HEK293 (cell line): ENCODE data around the gene DICER1.

Experiments used
- CTCF ChIA-PET: fragments of 350-600 bp; formaldehyde crosslinking; extraction: SDS; loops from one replicate; lab custom pipeline; 2021; ENCODE audit warnings: antibody characterized with exemption; lab: Yijun Ruan, JAX
- POLR2A ChIA-PET: fragments of 300-600 bp; formaldehyde crosslinking; extraction: SDS; loops from one replicate; lab custom pipeline; 2020; ENCODE audit warnings: antibody characterized with exemption, inconsistent platforms; lab: Yijun Ruan, JAX
- H3K27ac ChIP-seq: fragments of 200-500 bp; sonication (Bioruptor generic); 2 replicates; pipeline ENCODE4 v1.5.1; 2014; ENCODE audit warnings: low read depth, low read length, control low read depth, inconsistent platforms; ENCODE audit errors: extremely low read depth
- H3K36me3 ChIP-seq, 2 experiments: fragments of 200-500 bp in 1 of 2; sonication (Bioruptor generic) in 1 of 2; 1 replicate in 1 of 2; 2 replicates in 1 of 2; pipeline ENCODE4 v1.5.1; 2014 to 2017; ENCODE audit warnings: inconsistent platforms in 2 of 2, low read length in 2 of 2; ENCODE audit not compliant: control insufficient read depth in 2 of 2, insufficient read depth in 1 of 2
- H3K4me1 ChIP-seq: fragments of 200-500 bp; sonication (Bioruptor generic); 2 replicates; pipeline ENCODE4 v1.5.1; 2014; ENCODE audit warnings: mild to moderate bottlenecking, low read length, inconsistent platforms; ENCODE audit not compliant: control insufficient read depth, insufficient read depth
- H3K4me3 ChIP-seq: 2 replicates; pipeline ENCODE4 v1.5.1; 2011; ENCODE audit warnings: low read depth, mild to moderate bottlenecking, control low read depth, low read length, moderate library complexity
- H3K9me3 ChIP-seq: fragments of 200-500 bp; sonication (Bioruptor generic); 2 replicates; pipeline ENCODE4 v1.5.1; 2014; ENCODE audit warnings: low read depth, low read length, inconsistent platforms; ENCODE audit not compliant: control insufficient read depth, insufficient read depth
- SCRT2 ChIP-seq: fragments of 450-650 bp; formaldehyde crosslinking; IDR thresholded peaks from 2 replicates; pipeline ENCODE4 v1.5.1; 2016; ENCODE audit warnings: missing biosample characterization, missing genetic modification characterization
- ZFHX2 ChIP-seq: fragments of 450-650 bp; formaldehyde crosslinking; conservative IDR thresholded peaks from 2 replicates; pipeline ENCODE4 v1.5.1; 2016; ENCODE audit warnings: missing biosample characterization, missing genetic modification characterization
- ZNF112 ChIP-seq: fragments of 450-650 bp; formaldehyde crosslinking; IDR thresholded peaks from 2 replicates; pipeline ENCODE4 v1.5.0; 2017; ENCODE audit warnings: missing biosample characterization, missing genetic modification characterization
- ZNF133 ChIP-seq: fragments of 450-650 bp; formaldehyde crosslinking; IDR thresholded peaks from 2 replicates; pipeline ENCODE4 v1.5.1; 2016; ENCODE audit warnings: missing biosample characterization, missing genetic modification characterization
- ZNF16 ChIP-seq: fragments of 450-650 bp; formaldehyde crosslinking; IDR thresholded peaks from 2 replicates; pipeline ENCODE4 v1.5.1; 2016; ENCODE audit warnings: low read depth, missing biosample characterization, missing genetic modification characterization
- ZNF175 ChIP-seq: fragments of 450-650 bp; formaldehyde crosslinking; IDR thresholded peaks from 2 replicates; pipeline ENCODE4 v1.5.1; 2016; ENCODE audit warnings: missing biosample characterization, missing genetic modification characterization
- ZNF280C ChIP-seq: fragments of 450-650 bp; formaldehyde crosslinking; IDR thresholded peaks from 2 replicates; pipeline ENCODE4 v1.5.1; 2016; ENCODE audit warnings: missing biosample characterization, missing genetic modification characterization
- ZNF423 ChIP-seq: fragments of 450-650 bp; formaldehyde crosslinking; IDR thresholded peaks from 2 replicates; pipeline ENCODE4 v1.5.1; 2016; ENCODE audit warnings: missing biosample characterization, missing genetic modification characterization
- ZNF513 ChIP-seq: fragments of 450-650 bp; IDR thresholded peaks from 2 replicates; pipeline ENCODE4 v1.5.1; 2018; ENCODE audit warnings: missing biosample characterization, missing genetic modification characterization
- ZNF549 ChIP-seq: fragments of 450-650 bp; IDR thresholded peaks from 2 replicates; pipeline ENCODE4 v1.5.1; 2018; ENCODE audit warnings: missing biosample characterization, missing genetic modification characterization, mild to moderate bottlenecking, inconsistent platforms, moderate library complexity
- ZNF558 ChIP-seq: fragments of 450-650 bp; formaldehyde crosslinking; IDR thresholded peaks from 2 replicates; pipeline ENCODE4 v1.5.1; 2016; ENCODE audit warnings: missing biosample characterization, missing genetic modification characterization
- ZSCAN16 ChIP-seq: fragments of 450-650 bp; formaldehyde crosslinking; IDR thresholded peaks from 2 replicates; pipeline ENCODE4 v1.5.1; 2016; ENCODE audit warnings: missing biosample characterization, missing genetic modification characterization
- ZSCAN23 ChIP-seq: fragments of 450-650 bp; formaldehyde crosslinking; IDR thresholded peaks from 2 replicates; pipeline ENCODE4 v1.5.1; 2016; ENCODE audit warnings: missing biosample characterization, missing genetic modification characterization
- TF ChIP-seq, protein P1 (sequence below): sonication (generic); formaldehyde crosslinking; IDR thresholded peaks from 2 replicates; pipeline ENCODE4 v1.8.1; 2022; ENCODE audit warnings: mild to moderate bottlenecking, moderate library complexity, missing genetic modification reagents
- TF ChIP-seq, protein P2 (sequence below): fragments of 450-650 bp; formaldehyde crosslinking; IDR thresholded peaks from 2 replicates; pipeline ENCODE4 v1.5.1; 2016; ENCODE audit warnings: missing biosample characterization, missing genetic modification characterization
- TF ChIP-seq, protein P3 (sequence below): fragments of 450-650 bp; formaldehyde crosslinking; IDR thresholded peaks from 2 replicates; pipeline ENCODE4 v1.5.1; 2017; ENCODE audit warnings: missing biosample characterization, missing genetic modification characterization

Gene DICER1

DNA sequence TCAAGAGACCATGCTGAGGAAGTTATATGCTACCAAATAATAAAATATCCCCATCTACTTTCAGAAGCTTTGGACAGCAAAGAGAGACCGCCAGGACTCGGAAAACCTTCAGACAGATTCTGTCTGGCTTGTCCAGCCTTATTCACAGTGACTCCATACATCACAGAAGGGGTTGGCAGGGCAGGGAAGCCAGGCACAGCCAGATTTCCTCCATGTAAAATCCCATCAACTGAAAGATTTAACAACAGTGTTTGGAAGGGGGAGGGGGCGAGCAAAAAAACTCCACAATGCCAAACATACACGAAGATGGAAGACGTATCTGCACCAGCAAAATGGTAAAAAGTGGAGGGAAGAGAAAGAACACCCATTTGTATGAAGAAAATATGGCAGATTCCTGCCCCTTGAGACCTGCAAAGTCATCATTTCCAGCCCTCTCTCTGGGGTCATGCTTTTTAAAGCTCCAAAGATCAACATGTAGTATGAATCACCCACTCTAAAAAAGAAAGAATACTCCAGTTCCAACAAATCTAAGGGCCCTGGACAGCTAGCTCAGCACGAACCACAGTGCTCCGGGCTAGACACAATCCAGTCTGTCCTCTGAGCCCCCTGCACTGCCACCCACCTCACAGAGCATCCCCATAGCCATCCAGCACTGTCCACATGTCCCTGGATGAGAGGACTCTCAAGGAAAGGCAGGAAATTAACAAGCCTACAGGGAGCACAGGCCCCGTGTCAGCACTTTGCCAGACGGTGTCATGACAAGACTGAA lies 116.4 kb downstream of the DICER1 start:
- Histone ChIP-seq H3K4me1 (no peaks in the 10 kb centered on the region), H3K36me3 (no peaks in the 10 kb centered on the region), H3K4me3 (no peak overlapping the region)
- CTCF ChIA-PET = no interaction called here
- POLR2A ChIA-PET = no interaction called here
- TF ChIP-seq ZNF16 (no peak), SCRT2 (tag by site-specific recombination) (peak; percentile 55; the same call in 1 of the 2 replicates)
- TF ChIP-seq, all 188 proteins: peak for 1
- Histone ChIP-seq H3K9me3 (no peaks in the 10 kb centered on the region), H3K27ac (no peak overlapping the region)

DNA sequence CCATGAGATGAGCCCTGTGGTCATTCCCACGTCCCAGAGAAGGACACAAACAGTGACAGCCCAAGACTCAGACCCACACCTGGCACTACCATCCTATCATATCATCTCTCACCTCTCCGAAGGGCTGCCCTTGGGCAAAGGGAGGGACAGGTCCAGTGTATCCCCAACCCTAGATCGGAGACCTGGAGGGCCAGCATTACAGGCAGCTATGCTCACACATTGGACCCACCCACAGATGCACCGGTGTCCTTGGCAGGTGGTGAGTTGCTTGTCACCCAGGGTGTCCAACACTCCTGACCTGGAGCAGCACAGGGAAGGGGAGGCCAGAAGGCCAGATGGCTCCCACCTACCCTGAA lies 117.4 kb downstream of the DICER1 start:
- ChIA-PET POLR2A (no interaction called here), CTCF (no interaction called here)
- Histone ChIP-seq H3K36me3 (no peaks in the 10 kb centered on the region), H3K27ac (no peak overlapping the region), H3K4me3 (no peak overlapping the region), H3K4me1 (no peaks in the 10 kb centered on the region), H3K9me3 (no peaks in the 10 kb centered on the region)
- no peak for TF ChIP-seq ZSCAN23
- TF ChIP-seq ZNF112 (tag by site-specific recombination) = no peak
- TF ChIP-seq ZNF549 (tag by site-specific recombination) = no peak
- no peak for TF ChIP-seq ZNF280C (tag by site-specific recombination)

DNA sequence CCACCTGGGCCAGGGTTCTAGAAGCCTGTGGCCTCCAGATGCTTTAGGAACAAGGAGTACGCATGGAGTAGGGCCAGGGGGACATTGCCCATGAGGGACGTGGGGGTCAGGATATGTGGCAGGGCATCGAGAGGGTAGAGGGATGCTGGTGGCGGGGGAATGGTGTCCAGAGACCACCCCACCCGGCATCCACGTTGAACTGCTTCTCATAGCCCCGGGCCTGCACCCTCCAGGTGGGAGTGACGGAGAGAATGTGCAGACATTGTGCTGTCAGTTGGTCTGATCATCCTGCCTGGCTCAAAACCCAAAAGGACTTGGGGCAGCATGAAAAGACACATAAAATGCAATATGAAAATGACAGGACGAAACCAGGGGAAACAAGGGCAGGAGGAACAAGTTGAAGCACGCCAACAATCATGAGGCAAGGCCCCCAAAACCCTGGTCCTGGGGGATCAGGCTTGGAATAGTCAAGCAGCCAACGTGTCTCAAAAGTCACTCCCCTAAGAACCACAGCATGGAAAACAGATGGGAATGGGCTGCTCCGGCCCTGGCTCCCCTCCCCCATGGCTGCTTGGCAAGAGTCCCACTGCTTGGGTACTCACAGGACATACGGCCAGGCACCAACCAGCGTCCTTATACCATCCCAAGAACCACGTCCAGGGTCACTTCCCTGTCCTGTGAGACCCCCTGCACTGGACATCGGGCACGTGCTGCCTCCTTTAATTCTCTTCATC lies 117.9 kb downstream of the DICER1 start:
- Histone ChIP-seq H3K4me3 (no peak overlapping the region), H3K36me3 (no peaks in the 10 kb centered on the region), H3K27ac (no peak overlapping the region), H3K9me3 (no peaks in the 10 kb centered on the region), H3K4me1 (no peaks in the 10 kb centered on the region)
- TF ChIP-seq, protein P1, sequence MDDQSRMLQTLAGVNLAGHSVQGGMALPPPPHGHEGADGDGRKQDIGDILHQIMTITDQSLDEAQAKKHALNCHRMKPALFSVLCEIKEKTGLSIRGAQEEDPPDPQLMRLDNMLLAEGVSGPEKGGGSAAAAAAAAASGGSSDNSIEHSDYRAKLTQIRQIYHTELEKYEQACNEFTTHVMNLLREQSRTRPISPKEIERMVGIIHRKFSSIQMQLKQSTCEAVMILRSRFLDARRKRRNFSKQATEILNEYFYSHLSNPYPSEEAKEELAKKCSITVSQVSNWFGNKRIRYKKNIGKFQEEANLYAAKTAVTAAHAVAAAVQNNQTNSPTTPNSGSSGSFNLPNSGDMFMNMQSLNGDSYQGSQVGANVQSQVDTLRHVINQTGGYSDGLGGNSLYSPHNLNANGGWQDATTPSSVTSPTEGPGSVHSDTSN (CRISPR knock-in tag) = no peak
- TF ChIP-seq, protein P2, sequence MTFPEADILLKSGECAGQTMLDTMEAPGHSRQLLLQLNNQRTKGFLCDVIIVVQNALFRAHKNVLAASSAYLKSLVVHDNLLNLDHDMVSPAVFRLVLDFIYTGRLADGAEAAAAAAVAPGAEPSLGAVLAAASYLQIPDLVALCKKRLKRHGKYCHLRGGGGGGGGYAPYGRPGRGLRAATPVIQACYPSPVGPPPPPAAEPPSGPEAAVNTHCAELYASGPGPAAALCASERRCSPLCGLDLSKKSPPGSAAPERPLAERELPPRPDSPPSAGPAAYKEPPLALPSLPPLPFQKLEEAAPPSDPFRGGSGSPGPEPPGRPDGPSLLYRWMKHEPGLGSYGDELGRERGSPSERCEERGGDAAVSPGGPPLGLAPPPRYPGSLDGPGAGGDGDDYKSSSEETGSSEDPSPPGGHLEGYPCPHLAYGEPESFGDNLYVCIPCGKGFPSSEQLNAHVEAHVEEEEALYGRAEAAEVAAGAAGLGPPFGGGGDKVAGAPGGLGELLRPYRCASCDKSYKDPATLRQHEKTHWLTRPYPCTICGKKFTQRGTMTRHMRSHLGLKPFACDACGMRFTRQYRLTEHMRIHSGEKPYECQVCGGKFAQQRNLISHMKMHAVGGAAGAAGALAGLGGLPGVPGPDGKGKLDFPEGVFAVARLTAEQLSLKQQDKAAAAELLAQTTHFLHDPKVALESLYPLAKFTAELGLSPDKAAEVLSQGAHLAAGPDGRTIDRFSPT (tag by site-specific recombination) = no peak
- TF ChIP-seq ZNF175 (no peak), ZSCAN16 (tag by site-specific recombination) (no peak), ZNF558 (tag by site-specific recombination) (no peak), ZNF133 (no peak), ZNF423 (tag by site-specific recombination) (no peak), ZNF513 (tag by site-specific recombination) (no peak), ZFHX2 (tag by site-specific recombination) (no peak)
- TF ChIP-seq, protein P3, sequence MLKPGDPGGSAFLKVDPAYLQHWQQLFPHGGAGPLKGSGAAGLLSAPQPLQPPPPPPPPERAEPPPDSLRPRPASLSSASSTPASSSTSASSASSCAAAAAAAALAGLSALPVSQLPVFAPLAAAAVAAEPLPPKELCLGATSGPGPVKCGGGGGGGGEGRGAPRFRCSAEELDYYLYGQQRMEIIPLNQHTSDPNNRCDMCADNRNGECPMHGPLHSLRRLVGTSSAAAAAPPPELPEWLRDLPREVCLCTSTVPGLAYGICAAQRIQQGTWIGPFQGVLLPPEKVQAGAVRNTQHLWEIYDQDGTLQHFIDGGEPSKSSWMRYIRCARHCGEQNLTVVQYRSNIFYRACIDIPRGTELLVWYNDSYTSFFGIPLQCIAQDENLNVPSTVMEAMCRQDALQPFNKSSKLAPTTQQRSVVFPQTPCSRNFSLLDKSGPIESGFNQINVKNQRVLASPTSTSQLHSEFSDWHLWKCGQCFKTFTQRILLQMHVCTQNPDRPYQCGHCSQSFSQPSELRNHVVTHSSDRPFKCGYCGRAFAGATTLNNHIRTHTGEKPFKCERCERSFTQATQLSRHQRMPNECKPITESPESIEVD = no peak
- ChIA-PET POLR2A (no interaction called here), CTCF (interaction anchor here (0.6 kb wide), 1 partner anchor 357 kb away, joined by 3 read pairs; no protein-coding TSS in a partner anchor)
